Tibial nerve (tissue), 4 donors: ENCODE measurements around the gene UGGT1. TPM values are rescaled to one million over a fixed set of nuclear protein-coding genes. Genes with fewer than 3 reads are reported as not detected.

ENCODE experiments used
- DNase-seq, 2 donors: peaks; one replicate each; pipeline ENCODE4 v3.0.0-alpha.2; 2019; ENCODE audit warnings: low spot score in 2 of 2
- H3K27ac ChIP-seq, 4 donors: fragments of 200-600 bp; sonication (generic) in 3 of 4; one replicate each; pipeline ENCODE4 v1.5.1; 2017 to 2019; ENCODE audit warnings: mild to moderate bottlenecking in 1 of 4
- H3K27me3 ChIP-seq, 2 donors: fragments of 200-600 bp; sonication (generic) in 1 of 2; one replicate each; pipeline versions ENCODE4 v1.5.1 to v1.6.0; 2017 to 2019
- H3K36me3 ChIP-seq, 3 donors: fragments of 200-600 bp; sonication (generic); one replicate each; pipeline ENCODE4 v1.5.1; 2018 to 2019
- H3K4me1 ChIP-seq, 4 donors: fragments of 200-600 bp; sonication (generic) in 3 of 4; one replicate each; pipeline ENCODE4 v1.5.1; 2017 to 2019
- H3K4me3 ChIP-seq, 4 donors: fragments of 200-600 bp; sonication (generic) in 3 of 4; one replicate each; pipeline ENCODE4 v1.5.1; 2017 to 2019; ENCODE audit warnings: mild to moderate bottlenecking in 1 of 4, moderate library complexity in 1 of 4
- H3K9me3 ChIP-seq, 4 donors: fragments of 200-600 bp; sonication (generic) in 3 of 4; one replicate each; pipeline ENCODE4 v1.5.1; 2017 to 2019
- EP300 ChIP-seq, 2 donors: sonication (generic); formaldehyde crosslinking; IDR thresholded peaks; one replicate each; pipeline ENCODE4 v1.6.1; 2017; ENCODE audit warnings: antibody characterized with exemption in 2 of 2, mild to moderate bottlenecking in 1 of 2
- POLR2A ChIP-seq, 2 donors: fragments of 450-650 bp; IDR thresholded peaks; one replicate each; pipeline ENCODE4 v1.6.1; 2017; ENCODE audit warnings: antibody characterized with exemption in 2 of 2, mild to moderate bottlenecking in 2 of 2, moderate library complexity in 2 of 2
- WGBS, 2 donors: methylation state at CpG; one replicate each; pipeline ENCODE4 v1.1.5; 2018; 5-methylcytosine and 5-hydroxymethylcytosine counted together
- total RNA-seq, 4 donors: library from RNA; depleted of rRNA; stranded (reverse); fragments of >200 nt; gene quantifications; one replicate each; pipeline ENCODE4 v1.1.0, GENCODE V29; 2016
- TF ChIP-seq, protein P1 (sequence below), 5 experiments: fragments of 200-600 bp in 3 of 5; fragments of 450-650 bp in 2 of 5; sonication (generic) in 3 of 5; IDR thresholded peaks; one replicate each; pipeline ENCODE4 v1.5.1; 2016 to 2019; ENCODE audit warnings: antibody characterized with exemption in 5 of 5, mild to moderate bottlenecking in 3 of 5, moderate library complexity in 2 of 5

The UGGT1 gene
- total RNA-seq, 4 donors from 2014 or later = 57.1 to 92.7 (median 66.2) TPM

DNA sequence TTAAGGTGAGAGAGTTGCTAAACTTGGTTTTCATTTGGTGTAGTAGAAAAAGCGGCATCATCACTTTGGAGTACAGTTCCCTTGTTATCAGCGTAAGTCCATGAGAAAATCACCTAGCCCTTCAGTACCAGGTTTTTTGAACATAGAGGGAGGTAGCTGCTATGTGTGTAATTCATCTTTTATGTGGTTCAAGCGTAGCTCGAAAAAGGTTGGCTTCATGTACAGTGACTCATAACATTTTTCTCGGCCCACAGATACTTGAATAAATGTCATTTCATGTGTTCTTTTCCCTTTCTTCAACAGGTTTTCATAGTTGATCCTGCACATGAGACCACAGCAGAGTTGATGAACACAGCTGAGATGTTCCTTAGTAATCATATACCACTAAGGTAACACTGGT is 43.6 kb downstream of the UGGT1 start:
- TF ChIP-seq EP300 (IDR thresholded peaks at IDR 0.05) = no peak
- TF ChIP-seq, protein P1, sequence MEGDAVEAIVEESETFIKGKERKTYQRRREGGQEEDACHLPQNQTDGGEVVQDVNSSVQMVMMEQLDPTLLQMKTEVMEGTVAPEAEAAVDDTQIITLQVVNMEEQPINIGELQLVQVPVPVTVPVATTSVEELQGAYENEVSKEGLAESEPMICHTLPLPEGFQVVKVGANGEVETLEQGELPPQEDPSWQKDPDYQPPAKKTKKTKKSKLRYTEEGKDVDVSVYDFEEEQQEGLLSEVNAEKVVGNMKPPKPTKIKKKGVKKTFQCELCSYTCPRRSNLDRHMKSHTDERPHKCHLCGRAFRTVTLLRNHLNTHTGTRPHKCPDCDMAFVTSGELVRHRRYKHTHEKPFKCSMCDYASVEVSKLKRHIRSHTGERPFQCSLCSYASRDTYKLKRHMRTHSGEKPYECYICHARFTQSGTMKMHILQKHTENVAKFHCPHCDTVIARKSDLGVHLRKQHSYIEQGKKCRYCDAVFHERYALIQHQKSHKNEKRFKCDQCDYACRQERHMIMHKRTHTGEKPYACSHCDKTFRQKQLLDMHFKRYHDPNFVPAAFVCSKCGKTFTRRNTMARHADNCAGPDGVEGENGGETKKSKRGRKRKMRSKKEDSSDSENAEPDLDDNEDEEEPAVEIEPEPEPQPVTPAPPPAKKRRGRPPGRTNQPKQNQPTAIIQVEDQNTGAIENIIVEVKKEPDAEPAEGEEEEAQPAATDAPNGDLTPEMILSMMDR (IDR thresholded peaks at IDR 0.05) = no peak
- TF ChIP-seq POLR2A (IDR thresholded peaks at IDR 0.05) = no peak
- 92 to 96% methylated on average over 5 of the region's 5 CpGs for WGBS, 2 donors
- Histone ChIP-seq H3K36me3 (peaks cover 0 to 100% (median 24%) of the 10 kb centered on the region in 3 donors), H3K4me3 (no peak overlapping the region), H3K4me1 (no peaks in the 10 kb centered on the region), H3K9me3 (no peaks in the 10 kb centered on the region), H3K27ac (no peak overlapping the region), H3K27me3 (no peaks in the 10 kb centered on the region)
- DNase-seq = no peak

DNA sequence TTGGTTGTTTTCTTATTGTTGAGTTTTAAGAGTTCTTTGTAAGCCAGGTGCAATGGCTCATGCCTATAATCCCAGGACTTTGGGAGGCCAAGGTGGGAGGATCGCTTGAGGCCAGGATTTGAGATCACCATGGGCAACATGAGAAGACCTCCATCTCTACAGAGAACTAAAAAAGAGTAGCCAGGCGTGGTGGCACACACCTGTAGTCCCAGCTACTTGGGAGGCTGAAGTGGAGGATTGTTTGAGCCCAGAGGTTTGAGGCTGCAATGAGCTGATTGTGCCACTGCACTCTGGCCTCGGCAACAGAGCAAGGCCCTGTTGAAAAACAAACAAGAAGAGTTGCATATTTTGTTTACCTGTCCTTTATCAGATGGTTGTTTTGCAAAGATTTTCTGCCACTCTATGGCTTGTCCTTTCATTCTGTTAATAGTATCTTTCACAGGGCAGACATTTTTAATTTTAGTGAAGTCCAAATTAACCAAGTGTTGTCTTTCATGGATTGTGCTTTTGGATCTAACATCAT is 46.2 kb downstream of the UGGT1 start:
- Histone ChIP-seq H3K36me3 (peaks cover 0 to 100% (median 14%) of the 10 kb centered on the region in 3 donors), H3K4me3 (no peak overlapping the region), H3K9me3 (no peaks in the 10 kb centered on the region), H3K27me3 (no peaks in the 10 kb centered on the region), H3K4me1 (no peaks in the 10 kb centered on the region), H3K27ac (no peak overlapping the region)
- no peak for DNase-seq
- WGBS, 2 donors = 97% methylated on average over 3 of the region's 3 CpGs
- no peak for TF ChIP-seq EP300 (IDR thresholded peaks at IDR 0.05)
- no peak for TF ChIP-seq POLR2A (IDR thresholded peaks at IDR 0.05)
- TF ChIP-seq, protein P1 (IDR thresholded peaks at IDR 0.05) = no peak

DNA sequence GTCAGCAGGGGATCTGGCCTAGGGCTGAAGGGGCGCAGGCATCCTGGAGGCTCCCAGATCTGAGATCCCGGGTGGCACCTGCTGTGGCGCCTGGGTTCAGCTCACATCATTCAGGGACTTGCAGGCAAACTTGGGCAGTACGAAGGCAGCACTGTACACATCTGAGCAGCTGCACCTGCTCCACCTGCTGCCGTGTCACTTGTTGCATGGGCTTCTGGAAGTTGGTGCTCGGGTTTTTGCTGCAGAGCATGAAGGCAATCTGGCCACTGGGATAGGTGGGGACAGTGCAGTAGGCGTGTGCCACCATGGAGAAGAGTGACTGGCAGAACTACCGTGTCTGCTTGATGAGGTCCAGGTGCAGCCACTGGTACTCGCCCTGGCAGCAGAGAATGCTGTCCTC is 48.6 kb downstream of the UGGT1 start:
- Histone ChIP-seq H3K4me1 (no peaks in the 10 kb centered on the region), H3K27me3 (no peaks in the 10 kb centered on the region), H3K36me3 (peaks cover 4 to 92% (median 5%) of the 10 kb centered on the region in 3 donors), H3K27ac (no peak overlapping the region), H3K4me3 (no peak overlapping the region), H3K9me3 (no peaks in the 10 kb centered on the region)
- no peak for TF ChIP-seq EP300 (IDR thresholded peaks at IDR 0.05)
- TF ChIP-seq POLR2A (IDR thresholded peaks at IDR 0.05) = no peak
- TF ChIP-seq, protein P1 (IDR thresholded peaks at IDR 0.05) = no peak
- no peak for DNase-seq
- WGBS, 2 donors = 95 to 97% methylated on average over 6 to 9 of the region's 9 CpGs

DNA sequence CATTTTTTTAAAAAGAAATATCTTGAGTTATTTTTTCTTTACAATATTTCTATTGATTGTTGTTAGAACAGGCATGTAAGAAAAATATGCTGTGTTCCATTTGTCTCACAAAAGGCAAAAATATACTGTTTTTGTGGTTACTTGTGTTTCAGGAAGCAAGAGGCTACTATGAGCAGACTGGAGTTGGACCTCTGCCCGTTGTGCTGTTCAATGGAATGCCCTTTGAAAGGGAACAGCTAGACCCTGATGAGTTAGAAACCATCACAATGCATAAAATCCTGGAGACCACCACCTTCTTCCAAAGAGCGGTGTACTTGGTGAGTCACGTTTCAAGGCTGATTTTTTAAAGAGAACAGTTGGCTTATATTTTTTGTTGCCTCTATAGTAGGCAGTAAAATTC is 54.7 kb downstream of the UGGT1 start:
- H3K4me3 ChIP-seq = no peak overlapping the region
- no peaks in the 10 kb centered on the region for H3K9me3 ChIP-seq
- DNase-seq = no peak
- H3K27me3 ChIP-seq = no peaks in the 10 kb centered on the region
- no peak overlapping the region for H3K27ac ChIP-seq
- TF ChIP-seq POLR2A (IDR thresholded peaks at IDR 0.05) (no peak), EP300 (IDR thresholded peaks at IDR 0.05) (no peak)
- TF ChIP-seq, protein P1 (IDR thresholded peaks at IDR 0.05) = no peak
- peaks cover 4 to 85% (median 4%) of the 10 kb centered on the region in 3 donors for H3K36me3 ChIP-seq
- no peaks in the 10 kb centered on the region for H3K4me1 ChIP-seq
- WGBS, 2 donors = 60 to 63% methylated on average over 3 of the region's 3 CpGs

DNA sequence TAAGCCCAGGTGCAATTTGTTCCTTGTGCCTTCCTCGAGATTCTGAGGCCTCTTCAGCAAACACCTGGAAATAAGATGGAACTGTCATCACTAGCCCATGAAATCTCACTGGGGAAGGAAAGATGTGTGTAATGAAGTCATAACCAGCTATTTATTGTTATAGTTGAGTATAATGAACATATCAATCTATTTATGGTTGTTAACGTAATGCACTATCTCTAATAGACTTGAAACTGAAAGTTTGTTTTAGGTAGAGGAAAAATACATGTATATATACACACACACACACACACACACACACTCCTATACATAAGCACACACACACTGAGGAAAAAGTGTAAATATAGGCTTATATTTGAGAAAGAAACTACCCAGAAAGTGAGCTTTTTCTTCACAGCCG is 62.8 kb downstream of the UGGT1 start:
- no peak overlapping the region for H3K27ac ChIP-seq
- no peaks in the 10 kb centered on the region for H3K4me1 ChIP-seq
- no peak overlapping the region for H3K4me3 ChIP-seq
- TF ChIP-seq POLR2A (IDR thresholded peaks at IDR 0.05) = no peak
- TF ChIP-seq EP300 (IDR thresholded peaks at IDR 0.05) = no peak
- TF ChIP-seq, protein P1 (IDR thresholded peaks at IDR 0.05) = no peak
- H3K9me3 ChIP-seq = no peaks in the 10 kb centered on the region
- peaks cover 0 to 95% (median 7%) of the 10 kb centered on the region in 3 donors for H3K36me3 ChIP-seq
- no peak for DNase-seq
- 90 to 96% methylated on average over 3 of the region's 3 CpGs for WGBS, 2 donors
- H3K27me3 ChIP-seq = no peaks in the 10 kb centered on the region
